Right forelimb (tissue), 1 donor: ENCODE measurements around the gene NDUFB10.

Experiments used
- DNase-seq: peaks from one replicate; pipeline ENCODE4 v3.0.0-alpha.2; 2018

The NDUFB10 gene

DNA sequence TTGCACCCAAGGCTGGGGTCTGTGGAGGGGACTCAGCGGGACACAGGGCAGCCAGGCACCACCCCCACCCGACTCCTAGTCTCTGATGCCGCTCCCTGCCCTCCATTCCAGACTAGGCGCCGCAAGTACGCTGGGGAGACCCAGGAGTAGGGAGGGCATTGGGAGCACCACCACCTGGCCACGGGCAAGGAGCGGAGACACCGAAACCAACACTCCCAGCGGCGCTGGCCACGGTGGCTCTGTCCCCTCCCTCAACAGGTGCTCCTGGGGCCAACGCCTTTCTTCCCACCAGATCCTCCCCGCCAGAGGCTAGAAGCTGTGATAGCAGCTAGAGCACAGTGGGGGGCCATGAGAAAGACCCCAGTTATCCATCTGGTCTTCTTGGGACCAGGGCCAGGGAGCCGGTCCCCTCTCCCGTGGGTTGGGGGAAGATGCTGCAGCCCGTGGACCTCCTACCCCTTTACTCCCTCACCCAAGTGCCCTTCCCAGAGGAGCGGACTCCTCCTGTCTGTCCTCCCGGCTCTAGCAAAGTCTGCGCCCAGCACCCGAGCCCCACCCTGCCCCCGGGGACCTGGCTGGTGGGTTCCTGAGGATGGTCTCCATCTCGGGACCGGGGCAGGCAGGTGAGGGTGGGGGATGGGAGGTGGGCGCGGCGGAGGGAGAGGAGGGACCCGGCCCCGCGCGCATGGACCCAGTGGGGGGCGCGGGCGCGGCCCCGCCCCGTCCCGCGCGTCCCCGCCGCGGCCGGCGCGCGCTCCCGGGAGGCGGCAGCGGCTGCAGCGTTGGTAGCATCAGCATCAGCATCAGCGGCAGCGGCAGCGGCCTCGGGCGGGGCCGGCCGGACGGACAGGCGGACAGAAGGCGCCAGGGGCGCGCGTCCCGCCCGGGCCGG lies 30.1 kb downstream of the NDUFB10 start, which contains the start of gene SYNGR3:
TSS of gene SYNGR3 (plus strand) at position 762 of the 892 bp plus-strand sequence. CDS start 133 bp downstream, outside the sequence.
- DNase-seq: no peak

DNA sequence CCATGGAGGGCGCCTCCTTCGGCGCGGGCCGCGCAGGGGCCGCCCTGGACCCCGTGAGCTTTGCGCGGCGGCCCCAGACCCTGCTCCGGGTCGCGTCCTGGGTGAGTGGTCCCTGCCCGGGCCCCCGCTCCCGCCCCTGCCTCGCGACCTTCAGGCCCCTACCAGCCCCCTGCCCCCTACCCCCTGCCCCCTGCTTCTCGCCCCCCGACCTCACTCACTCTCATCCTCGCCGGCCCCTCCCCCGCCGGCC lies 30.7 kb downstream of the NDUFB10 start:
- no peak for DNase-seq

DNA sequence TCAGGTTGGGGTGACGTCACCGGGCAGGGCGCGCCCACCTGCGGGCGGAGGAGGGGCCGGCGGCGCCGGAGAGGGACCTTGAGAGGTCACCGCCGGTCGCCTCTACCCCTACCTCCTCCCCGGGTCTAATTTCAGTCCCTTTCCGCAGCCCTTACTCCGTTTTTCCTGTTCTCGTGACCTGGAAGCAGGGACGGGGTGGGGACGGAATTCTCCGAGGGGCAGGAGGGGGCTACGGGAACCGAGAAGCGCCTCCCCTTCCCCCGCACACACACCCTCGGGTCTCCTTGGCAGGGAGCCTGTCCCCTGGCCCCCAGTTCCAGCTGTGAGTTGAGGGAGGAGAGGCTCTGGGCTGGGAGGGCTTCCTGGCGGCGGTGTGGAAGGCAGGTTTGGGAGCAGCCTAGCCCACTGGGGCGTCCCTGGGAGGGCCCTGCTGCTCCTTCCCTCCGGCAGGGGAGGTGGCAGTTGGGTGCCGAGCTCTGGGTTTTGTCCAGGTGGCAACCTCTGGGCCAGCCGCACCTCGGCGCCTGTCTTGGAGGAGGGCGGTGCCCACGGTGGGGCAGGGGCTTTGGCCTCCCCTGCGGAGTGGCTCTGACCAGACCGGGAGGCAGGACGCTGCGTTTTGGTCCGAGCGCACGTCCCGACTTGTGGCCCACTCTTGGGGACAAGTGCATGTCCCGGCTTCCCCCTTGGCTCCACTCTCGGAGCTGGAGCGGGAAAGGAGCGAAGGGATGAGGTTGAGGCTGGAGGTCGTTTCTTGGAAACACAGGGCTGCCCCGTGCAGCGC lies 31.2 kb downstream of the NDUFB10 start:
- DNase-seq: no peak

DNA sequence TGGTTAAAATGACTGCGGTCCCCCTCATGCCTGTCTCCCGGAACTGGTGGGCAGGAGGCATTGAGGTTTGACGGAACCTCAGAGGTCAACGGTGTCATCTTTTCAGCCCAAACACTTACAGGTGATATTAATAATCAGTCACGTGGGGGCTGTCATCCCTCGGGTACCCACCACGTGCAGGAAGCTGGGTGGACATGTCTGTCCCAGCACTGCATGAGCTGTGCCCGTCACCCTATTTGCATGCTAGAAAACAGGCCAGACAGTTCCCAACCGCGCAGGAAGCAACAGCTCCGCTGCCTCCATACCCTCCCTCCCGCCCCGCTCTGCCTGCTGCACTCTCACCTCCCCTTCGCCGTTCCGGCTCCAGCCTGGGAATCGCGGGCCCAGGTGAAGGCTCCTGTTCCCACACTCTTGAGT lies 31.8 kb downstream of the NDUFB10 start:
- no peak for DNase-seq

DNA sequence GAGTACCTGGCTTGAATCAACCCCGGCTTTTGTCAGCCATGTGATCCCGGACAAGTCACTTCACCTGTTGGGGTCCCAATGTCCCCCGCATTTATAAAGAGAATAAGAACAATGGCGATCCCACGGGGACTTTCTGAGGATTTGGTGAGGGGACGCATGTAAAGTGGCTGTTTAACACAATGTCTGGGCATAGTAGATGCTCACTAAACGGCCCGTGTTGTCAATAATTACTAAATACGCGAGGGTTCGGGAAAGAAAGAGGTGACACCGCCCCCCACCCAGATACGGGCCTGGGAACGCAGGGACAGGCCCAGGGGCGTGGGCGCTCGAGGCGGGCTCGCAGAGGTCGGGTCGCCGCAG lies 32.2 kb downstream of the NDUFB10 start:
- DNase-seq: no peak

DNA sequence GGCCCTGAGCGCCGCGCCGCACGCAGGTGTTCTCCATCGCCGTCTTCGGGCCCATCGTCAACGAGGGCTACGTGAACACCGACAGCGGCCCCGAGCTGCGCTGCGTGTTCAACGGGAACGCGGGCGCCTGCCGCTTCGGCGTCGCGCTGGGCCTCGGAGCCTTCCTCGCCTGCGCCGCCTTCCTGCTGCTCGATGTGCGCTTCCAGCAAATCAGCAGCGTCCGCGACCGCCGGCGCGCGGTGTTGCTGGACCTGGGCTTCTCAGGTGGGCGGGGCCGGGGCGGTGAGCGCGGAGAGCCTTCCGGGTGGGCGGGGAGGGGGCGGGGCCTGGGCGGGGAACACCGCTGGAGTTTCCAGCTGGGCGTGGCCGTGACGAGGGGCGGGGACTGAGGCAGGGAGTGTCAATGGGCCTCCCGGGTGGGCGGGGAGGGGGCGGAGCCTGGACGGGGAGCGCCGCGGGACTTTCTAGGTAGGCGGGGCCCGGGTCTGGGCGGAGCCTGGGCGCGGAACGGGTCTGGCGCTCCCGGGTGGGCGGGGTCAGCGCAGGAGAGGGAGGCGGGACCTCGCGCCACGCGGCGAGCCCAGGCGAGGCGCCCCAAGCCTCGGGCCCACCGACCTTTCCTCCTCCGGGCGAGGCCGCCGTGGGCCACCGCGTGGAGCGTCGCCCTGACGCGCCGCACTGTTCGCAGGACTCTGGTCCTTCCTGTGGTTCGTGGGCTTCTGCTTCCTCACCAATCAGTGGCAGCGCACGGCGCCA lies 32.8 kb downstream of the NDUFB10 start:
- DNase-seq: peak; percentile 95

DNA sequence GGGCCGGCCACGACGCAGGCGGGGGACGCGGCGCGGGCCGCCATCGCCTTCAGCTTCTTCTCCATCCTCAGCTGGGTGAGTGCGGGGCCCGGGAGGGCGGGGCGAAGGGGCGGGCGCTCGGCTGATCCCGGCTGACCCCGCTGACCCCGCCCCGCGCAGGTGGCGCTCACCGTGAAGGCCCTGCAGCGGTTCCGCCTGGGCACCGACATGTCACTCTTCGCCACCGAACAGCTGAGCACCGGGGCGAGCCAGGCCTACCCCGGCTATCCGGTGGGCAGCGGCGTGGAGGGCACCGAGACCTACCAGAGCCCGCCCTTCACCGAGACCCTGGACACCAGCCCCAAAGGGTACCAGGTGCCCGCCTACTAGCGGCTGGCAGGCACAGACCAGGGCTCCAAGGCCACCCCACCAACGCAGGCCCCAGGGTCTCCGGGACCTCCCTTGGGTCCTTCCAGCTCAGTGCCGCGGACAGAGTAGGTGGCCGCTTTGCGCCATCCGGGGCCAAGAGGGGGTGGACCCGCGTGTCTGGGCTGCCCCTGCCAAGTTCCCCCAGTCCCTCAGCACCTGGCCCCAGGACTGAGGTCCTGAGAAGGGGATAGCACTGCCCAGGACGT lies 33.5 kb downstream of the NDUFB10 start:
- DNase-seq: no peak

- no peak for DNase-seq
Observed at GRCh38 chr16:1993731-1994131, 34.4 kb downstream of the NDUFB10 start.

- DNase-seq: no peak
Observed at GRCh38 chr16:1997494-1998359, 38.4 kb downstream of the NDUFB10 start.

DNA sequence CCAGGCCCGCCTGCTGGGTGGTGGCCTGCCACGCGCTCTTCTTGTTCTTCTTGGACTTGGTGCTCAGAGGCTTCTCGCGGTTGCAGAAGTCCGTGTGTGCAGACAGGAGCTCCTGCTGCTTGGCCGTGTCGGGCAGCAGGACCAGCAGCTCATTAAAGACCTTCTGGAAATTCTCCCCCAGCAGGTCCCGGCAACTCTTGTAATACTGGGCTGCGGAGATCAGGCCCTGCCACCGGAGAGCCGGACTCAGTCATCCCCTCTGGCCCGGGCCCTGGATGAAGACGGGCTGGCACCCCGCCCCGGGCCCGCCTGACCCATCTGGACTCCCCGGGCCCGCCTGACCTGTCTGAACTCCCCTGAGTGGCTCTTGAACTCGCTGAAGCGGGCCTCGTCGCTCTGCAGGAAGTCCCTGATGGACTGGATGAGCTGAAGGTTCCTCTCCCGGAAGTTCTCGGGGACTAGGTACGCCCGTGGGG lies 39.1 kb downstream of the NDUFB10 start:
- DNase-seq: no peak

DNA sequence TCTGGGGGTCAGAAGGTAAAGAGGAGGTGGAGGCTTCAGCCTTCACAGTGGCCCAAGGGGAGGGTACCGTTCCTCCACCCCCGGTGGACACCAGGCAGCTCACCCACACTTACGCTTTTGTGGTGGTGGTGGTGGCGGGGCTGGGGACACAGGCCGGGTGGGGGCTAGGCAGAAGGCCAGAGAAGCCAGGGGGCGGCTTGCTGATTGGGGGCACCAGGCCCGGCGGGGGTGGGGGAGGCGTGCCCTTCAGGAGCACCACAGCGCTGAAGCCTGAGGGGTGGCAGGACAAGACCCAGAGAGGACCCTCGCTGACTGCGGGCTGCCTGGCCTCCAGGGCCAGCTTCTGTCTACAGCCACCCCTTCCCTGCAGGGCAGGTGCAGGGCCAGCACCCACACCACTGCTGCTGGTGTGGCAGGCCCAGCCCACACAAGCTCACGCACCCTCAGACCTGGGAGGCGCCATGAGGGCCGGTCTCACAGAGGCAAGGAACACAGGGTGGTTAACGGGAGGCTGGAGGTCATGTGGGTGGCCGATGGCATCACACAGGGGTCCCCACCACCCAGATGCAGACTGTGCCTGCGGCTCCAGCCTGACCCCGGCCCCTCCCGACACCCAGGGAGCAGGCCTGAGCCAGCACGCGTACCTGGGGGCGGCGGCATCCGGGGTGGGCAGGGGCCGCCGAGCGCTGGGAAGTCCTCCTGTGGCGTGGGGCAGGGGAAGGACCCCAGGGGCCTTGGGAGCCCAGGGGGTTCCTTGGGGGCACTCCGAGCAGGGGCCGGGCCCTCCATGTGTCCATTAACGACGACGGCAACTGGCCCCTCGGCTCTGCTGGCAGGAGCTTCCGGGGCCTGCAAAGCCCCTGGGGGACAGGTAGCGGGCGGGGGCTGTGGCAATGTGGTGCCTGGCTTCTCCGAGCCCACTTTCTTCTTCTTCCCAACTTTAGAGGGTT lies 39.8 kb downstream of the NDUFB10 start:
- DNase-seq: no peak

GRCh38 chr16:1999866-2000514 lies 40.7 kb downstream of the NDUFB10 start:
- no peak for DNase-seq

DNA sequence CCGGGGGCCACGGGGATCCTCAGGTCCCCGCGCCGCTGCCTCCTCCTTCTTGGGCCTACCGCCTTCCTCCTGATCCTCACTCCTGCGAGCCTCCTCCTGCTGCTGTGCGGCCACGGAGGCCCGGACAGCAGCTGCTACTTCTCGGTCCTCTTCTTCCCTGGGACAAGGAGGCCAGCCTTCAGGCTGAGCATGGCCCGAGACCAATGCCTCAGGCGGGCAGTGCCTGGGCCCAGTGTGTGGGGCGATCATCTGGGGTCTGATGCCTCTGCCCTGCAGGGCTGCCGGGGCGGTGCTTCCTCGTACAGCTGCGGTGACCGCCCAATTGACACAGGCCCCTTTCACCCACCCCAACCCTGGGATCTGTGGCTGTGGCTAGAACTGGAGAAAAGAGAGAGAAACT lies 41.7 kb downstream of the NDUFB10 start:
- no peak for DNase-seq

- DNase-seq: no peak
Observed at GRCh38 chr16:2001456-2002355, 42.4 kb downstream of the NDUFB10 start.

- no peak for DNase-seq
Observed at GRCh38 chr16:2002406-2003230, 43.3 kb downstream of the NDUFB10 start.

- no peak for DNase-seq
Observed at GRCh38 chr16:2003231-2003826, 44.0 kb downstream of the NDUFB10 start.

- DNase-seq: peak; percentile 91
Observed at GRCh38 chr16:2003827-2004641, 44.7 kb downstream of the NDUFB10 start.
